Measurements from ENCODE around the gene BAZ2A. TPM values are rescaled to one million over a fixed set of nuclear protein-coding genes. Genes with fewer than 3 reads are reported as not detected.

BAZ2A gene
- 17.5 and 40.7 TPM in 2 replicates for total RNA-seq

GRCh38 chr12:56630180-56630632 lies at the start of gene BAZ2A:
BAZ2A (minus strand) TSS chr12:56630326; CDS start chr12:56617530, 12,796 bp downstream.

GRCh38 chr12:56645717-56646446 lies 15.8 kb upstream of the BAZ2A start, which contains the start of gene ATP5F1B:
ATP5F1B (minus strand) TSS chr12:56645984; CDS start chr12:56645963, 21 bp downstream.

Other genes starting within 250 kb of the BAZ2A start
- 11.3 and 15.8 TPM in 2 replicates for gene TIMELESS, start 180.9 kb downstream of the BAZ2A start, total RNA-seq
- gene MIP, start 175.7 kb downstream of the BAZ2A start, total RNA-seq = 0.38 TPM in 1 of 2 replicates, not detected in the other
- gene SPRYD4, start 161.7 kb downstream of the BAZ2A start, total RNA-seq = 1.3 and 2.0 TPM in 2 replicates
- 0.16 and 0.44 TPM in 2 replicates for gene GLS2, start 142.2 kb downstream of the BAZ2A start, total RNA-seq
- 25.1 and 65.6 TPM in 2 replicates for gene RBMS2, start 108.5 kb downstream of the BAZ2A start, total RNA-seq
- gene ATP5F1B, start 15.7 kb upstream of the BAZ2A start, total RNA-seq = 463 and 484 TPM in 2 replicates
- 52.8 and 81.4 TPM in 2 replicates for gene PTGES3, start 58.0 kb upstream of the BAZ2A start, total RNA-seq
- 817 and 977 TPM in 2 replicates for gene NACA, start 95.0 kb upstream of the BAZ2A start, total RNA-seq
- 6.8 and 7.8 TPM in 2 replicates for gene PRIM1, start 122.0 kb upstream of the BAZ2A start, total RNA-seq
- gene HSD17B6, start 133.0 kb upstream of the BAZ2A start, total RNA-seq = under 0.01 and 0.38 TPM in 2 replicates